ENCODE data around the gene VARS1. TPM values are rescaled to one million over a fixed set of nuclear protein-coding genes. Genes with fewer than 3 reads are reported as not detected.
A peak's percentile ranks its signal among the peaks of the same experiment; 100 is the strongest.

VARS1 gene
- total RNA-seq, 2 experiments from 2014 or later, result 51.2 to 137 TPM

DNA sequence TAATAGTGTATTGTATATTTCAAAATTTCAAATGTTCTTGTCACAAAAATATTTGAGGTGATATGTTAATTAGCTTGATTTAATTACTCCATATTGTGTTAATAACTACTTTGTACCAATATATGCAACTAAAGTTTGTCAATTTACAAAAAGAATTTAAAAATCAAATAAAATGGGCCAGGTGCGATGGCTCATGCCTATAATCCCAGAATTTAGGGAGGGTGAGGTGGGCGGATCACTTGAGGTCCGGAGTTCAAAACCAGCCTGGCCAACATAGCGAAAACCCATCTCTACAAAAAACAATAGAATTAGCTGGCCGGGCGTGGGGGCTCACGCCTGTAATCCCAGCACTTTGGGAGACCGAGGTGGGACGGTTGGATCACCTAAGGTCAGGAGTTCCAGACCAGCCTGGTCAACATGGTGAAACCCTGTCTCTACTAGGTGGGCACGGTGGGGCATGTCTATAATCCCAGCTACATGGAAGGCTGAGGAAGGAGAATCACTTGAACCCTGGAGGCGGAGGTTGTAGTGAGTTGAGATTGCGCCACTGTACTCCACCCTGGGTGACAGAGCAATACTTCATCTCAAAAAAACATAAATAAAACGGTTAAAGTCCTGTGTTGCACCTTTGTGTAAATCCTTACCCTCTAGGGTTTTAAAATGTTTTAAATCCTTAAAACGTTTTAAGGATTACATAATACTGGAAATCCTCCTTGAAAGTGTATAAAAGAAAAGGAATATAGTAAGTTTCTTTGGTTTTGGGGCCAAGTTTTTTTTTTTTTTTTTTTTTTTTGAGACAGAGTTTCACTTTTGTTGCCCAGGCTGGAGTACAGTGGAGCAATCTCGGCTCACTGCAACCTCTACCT is 36.0 kb upstream of the VARS1 start:
- H4K20me1 ChIP-seq (ENCODE audit: insufficient read depth, low read length), result peaks cover 8% of the 10 kb centered on the region; the same call in 1 of the 2 replicates
- TF ChIP-seq EZH2phosphoT487 (IDR thresholded peaks at IDR 0.05; ENCODE audit: borderline replicate concordance, low read depth, low read length), result no peak
- TF ChIP-seq, protein P1, sequence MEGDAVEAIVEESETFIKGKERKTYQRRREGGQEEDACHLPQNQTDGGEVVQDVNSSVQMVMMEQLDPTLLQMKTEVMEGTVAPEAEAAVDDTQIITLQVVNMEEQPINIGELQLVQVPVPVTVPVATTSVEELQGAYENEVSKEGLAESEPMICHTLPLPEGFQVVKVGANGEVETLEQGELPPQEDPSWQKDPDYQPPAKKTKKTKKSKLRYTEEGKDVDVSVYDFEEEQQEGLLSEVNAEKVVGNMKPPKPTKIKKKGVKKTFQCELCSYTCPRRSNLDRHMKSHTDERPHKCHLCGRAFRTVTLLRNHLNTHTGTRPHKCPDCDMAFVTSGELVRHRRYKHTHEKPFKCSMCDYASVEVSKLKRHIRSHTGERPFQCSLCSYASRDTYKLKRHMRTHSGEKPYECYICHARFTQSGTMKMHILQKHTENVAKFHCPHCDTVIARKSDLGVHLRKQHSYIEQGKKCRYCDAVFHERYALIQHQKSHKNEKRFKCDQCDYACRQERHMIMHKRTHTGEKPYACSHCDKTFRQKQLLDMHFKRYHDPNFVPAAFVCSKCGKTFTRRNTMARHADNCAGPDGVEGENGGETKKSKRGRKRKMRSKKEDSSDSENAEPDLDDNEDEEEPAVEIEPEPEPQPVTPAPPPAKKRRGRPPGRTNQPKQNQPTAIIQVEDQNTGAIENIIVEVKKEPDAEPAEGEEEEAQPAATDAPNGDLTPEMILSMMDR (conservative IDR thresholded peaks at IDR 0.05; ENCODE audit: low read length), result no peak
- no peak for DNase-seq (ENCODE audit: low spot score)
- peaks cover 18% of the 10 kb centered on the region for H3K36me3 ChIP-seq (ENCODE audit: insufficient read depth, low read length)
- ChIA-PET POLR2A (interaction anchor here (0.6 to 3.8 kb wide), 9 partner anchors 10 to 236 kb away, joined by 3 to 43 read pairs (median 6); partner anchors contain the start of genes CLIC1, LSM2, MSH5 and NEU1), CTCF (ENCODE audit: unreplicated experiment) (interaction anchor here (0.9 to 1.0 kb wide), 2 partner anchors 93 to 104 kb away, joined by 3 read pairs; no protein-coding TSS in a partner anchor)
- H3K4me3 ChIP-seq (ENCODE audit: low read depth, low read length, poor library complexity, severe bottlenecking), result peak overlapping the region; percentile 89
- intact Hi-C loops (cut with micrococcal nuclease; ENCODE audit: unreplicated experiment), result loop anchor here (2.0 to 10.0 kb wide), 6 partner anchors 59 to 337 kb away; partner anchors contain the start of genes ATP6V1G2, EHMT2, MICB and NELFE
- peak overlapping the region; percentile 95 for H3K27ac ChIP-seq (ENCODE audit: low read depth, low read length, poor library complexity, severe bottlenecking)
- peak overlapping the region; percentile 99 for H3K4me2 ChIP-seq (ENCODE audit: low read length)
- H2AFZ ChIP-seq (ENCODE audit: low read length), result no peak overlapping the region; the same call in 1 of the 2 replicates
- no peaks in the 10 kb centered on the region for H3K9me2 ChIP-seq (ENCODE audit: insufficient read depth, low read length)
- H3K9me3 ChIP-seq (ENCODE audit: low read length), result no peaks in the 10 kb centered on the region
- H3K79me2 ChIP-seq (ENCODE audit: insufficient read depth, low read depth, low read length), result peaks cover 67% of the 10 kb centered on the region
- H3K4me1 ChIP-seq (ENCODE audit: insufficient read depth, low read length, poor library complexity, severe bottlenecking), result peaks cover 36% of the 10 kb centered on the region
- BruUV-seq (replicated peaks), result no TSS peak

DNA sequence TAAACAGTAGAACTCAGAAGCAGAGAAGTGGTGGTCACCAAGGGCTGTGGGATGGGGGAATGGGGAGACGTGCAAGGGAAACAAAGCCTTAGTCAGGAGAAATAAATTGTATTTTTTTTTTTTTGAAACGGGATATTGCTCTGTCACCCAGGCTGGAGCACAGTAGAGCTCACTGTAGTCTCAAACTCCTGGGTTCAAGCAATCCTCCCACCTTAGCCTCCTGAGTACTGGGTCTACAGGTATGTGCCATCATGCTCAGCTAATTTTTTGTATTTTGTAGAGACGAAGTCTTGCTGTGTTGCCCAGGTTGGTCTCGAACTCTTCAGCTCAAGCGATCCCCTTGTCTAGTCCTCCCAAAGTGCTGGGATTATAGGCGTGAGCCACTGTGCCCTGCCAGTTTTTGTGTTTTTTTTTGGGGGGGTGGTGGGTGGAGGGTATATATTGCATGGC is 35.4 kb upstream of the VARS1 start:
- ChIA-PET POLR2A (interaction anchor here (0.6 to 3.8 kb wide), 9 partner anchors 11 to 236 kb away, joined by 3 to 43 read pairs (median 4); partner anchors contain the start of genes CLIC1, LSM2, MSH5 and NEU1), CTCF (ENCODE audit: unreplicated experiment) (interaction anchor here (0.8 to 1.0 kb wide), 2 partner anchors 61 to 92 kb away, joined by 3 read pairs; no protein-coding TSS in a partner anchor)
- peak; percentile 22 for DNase-seq (ENCODE audit: low spot score)
- Histone ChIP-seq H3K4me1 (ENCODE audit: insufficient read depth, low read length, poor library complexity, severe bottlenecking) (peaks cover 43% of the 10 kb centered on the region), H3K4me2 (ENCODE audit: low read length) (peak overlapping the region; percentile 99), H3K9me2 (ENCODE audit: insufficient read depth, low read length) (no peaks in the 10 kb centered on the region), H4K20me1 (ENCODE audit: insufficient read depth, low read length) (peaks cover under 1% of the 10 kb centered on the region; the same call in 1 of the 2 replicates), H3K36me3 (ENCODE audit: insufficient read depth, low read length) (peaks cover 12% of the 10 kb centered on the region), H3K79me2 (ENCODE audit: insufficient read depth, low read depth, low read length) (peaks cover 60% of the 10 kb centered on the region), H2AFZ (ENCODE audit: low read length) (peak overlapping the region; percentile 24; the same call in 1 of the 2 replicates), H3K4me3 (ENCODE audit: low read depth, low read length, poor library complexity, severe bottlenecking) (peak overlapping the region; percentile 89), H3K9me3 (ENCODE audit: low read length) (no peaks in the 10 kb centered on the region), H3K27ac (ENCODE audit: low read depth, low read length, poor library complexity, severe bottlenecking) (peak overlapping the region; percentile 95)
- TF ChIP-seq, protein P1 (conservative IDR thresholded peaks at IDR 0.05; ENCODE audit: low read length), result no peak
- TF ChIP-seq EZH2phosphoT487 (IDR thresholded peaks at IDR 0.05; ENCODE audit: borderline replicate concordance, low read depth, low read length), result no peak
- intact Hi-C loops (cut with micrococcal nuclease; ENCODE audit: unreplicated experiment), result loop anchor here (1.0 to 10.0 kb wide), 7 partner anchors 58 to 336 kb away; partner anchors contain the start of genes ATP6V1G2, DDAH2, MICB and NELFE
- BruUV-seq (replicated peaks), result no TSS peak

Measured in OCI-LY7 (cell line).